IMR-90 (cell line): ENCODE measurements around the gene CD38. TPM values are rescaled to one million over a fixed set of nuclear protein-coding genes. Genes with fewer than 3 reads are reported as not detected.

Experiments
- ATAC-seq: fragments of 200-7000 bp; cut with Tn5 transposase; 2 replicates; pipeline ENCODE4 v1.9.1; 2020; ENCODE audit warnings: low read depth, mild to moderate bottlenecking, moderate library complexity
- BruUV-seq: library from RNA; stranded (reverse); fragments of 400-500 nt; replicated peaks from 2 replicates; lab custom pipeline; 2021; lab: Mats Ljungman, UMichigan
- CTCF ChIA-PET: fragments of 300-600 bp; formaldehyde crosslinking; extraction: SDS; loops from one replicate; lab custom pipeline; 2021; ENCODE audit warnings: antibody characterized with exemption; lab: Yijun Ruan, JAX
- POLR2A ChIA-PET: fragments of 300-600 bp; sonication (Branson Sonifier 250); formaldehyde crosslinking; loops from one replicate; lab custom pipeline; 2022; ENCODE audit warnings: antibody characterized with exemption; ENCODE audit not compliant: unreplicated experiment; lab: Charles Lee
- DNase-seq: peaks from one replicate; pipeline ENCODE4 v3.0.0; 2013
- H2AFZ ChIP-seq: replicated peaks from 2 replicates; pipeline ENCODE3; 2013; ENCODE audit warnings: low read length, mild to moderate bottlenecking; ENCODE audit not compliant: poor library complexity
- H2AK5ac ChIP-seq: 2 replicates; pipeline ENCODE4 v1.6.1; 2013; ENCODE audit warnings: low read depth, low read length, inconsistent platforms
- H2AK9ac ChIP-seq: replicated peaks from 2 replicates; pipeline ENCODE3; 2013; ENCODE audit warnings: mild to moderate bottlenecking, low read depth, low read length, moderate library complexity; ENCODE audit not compliant: poor library complexity
- H2BK120ac ChIP-seq: 2 replicates; pipeline ENCODE4 v1.6.1; 2013; ENCODE audit warnings: low read depth, low read length, inconsistent platforms
- H2BK15ac ChIP-seq: 3 replicates; pipeline ENCODE4 v1.6.1; 2013; ENCODE audit warnings: low read depth, low read length, inconsistent platforms
- H2BK20ac ChIP-seq: 2 replicates; pipeline ENCODE4 v1.6.1; 2013; ENCODE audit warnings: low read depth, mild to moderate bottlenecking, inconsistent platforms, low read length, moderate library complexity
- H2BK5ac ChIP-seq: 2 replicates; pipeline ENCODE4 v1.6.1; 2013; ENCODE audit warnings: mild to moderate bottlenecking, low read depth, low read length, inconsistent platforms; ENCODE audit not compliant: poor library complexity, severe bottlenecking
- H3K14ac ChIP-seq: replicated peaks from 2 replicates; pipeline ENCODE4 v1.6.1; 2013; ENCODE audit warnings: low read depth, low read length, inconsistent platforms
- H3K18ac ChIP-seq: 2 replicates; pipeline ENCODE4 v1.6.1; 2013; ENCODE audit warnings: low read depth, low read length, control low read depth
- H3K23ac ChIP-seq: 2 replicates; pipeline ENCODE4 v1.6.1; 2013; ENCODE audit warnings: low read depth, low read length, inconsistent platforms
- H3K27ac ChIP-seq: 2 replicates; pipeline ENCODE4 v1.5.1; 2013; ENCODE audit warnings: mild to moderate bottlenecking, control low read depth, low read length; ENCODE audit not compliant: insufficient read depth
- H3K27me3 ChIP-seq: 2 replicates; pipeline ENCODE4 v1.6.1; 2013; ENCODE audit warnings: low read length; ENCODE audit not compliant: control insufficient read depth, insufficient read depth
- H3K36me3 ChIP-seq: 2 replicates; pipeline ENCODE4 v1.6.1; 2013; ENCODE audit warnings: low read length, mixed read lengths; ENCODE audit not compliant: control insufficient read depth, insufficient read depth
- H3K4ac ChIP-seq: 2 replicates; pipeline ENCODE4 v1.6.1; 2013; ENCODE audit warnings: low read depth, low read length, inconsistent platforms
- H3K4me1 ChIP-seq: 2 replicates; pipeline ENCODE4 v1.6.1; 2013; ENCODE audit warnings: low read length, mixed read lengths; ENCODE audit not compliant: control insufficient read depth, insufficient read depth
- H3K4me2 ChIP-seq: 2 replicates; pipeline ENCODE4 v1.6.1; 2013; ENCODE audit warnings: low read depth, mild to moderate bottlenecking, control low read depth, low read length, moderate library complexity
- H3K4me3 ChIP-seq: 2 replicates; pipeline ENCODE4 v1.5.1; 2013; ENCODE audit warnings: low read depth, mild to moderate bottlenecking, control low read depth, low read length, moderate library complexity; ENCODE audit not compliant: insufficient read depth
- H3K56ac ChIP-seq: 2 replicates; pipeline ENCODE4 v1.6.1; 2013; ENCODE audit warnings: low read length, inconsistent platforms; ENCODE audit not compliant: insufficient read depth; ENCODE audit errors: extremely low read depth
- H3K79me1 ChIP-seq, 2 experiments: 2 replicates each; pipeline ENCODE4 v1.6.1; 2013; ENCODE audit warnings: low read length in 2 of 2, inconsistent platforms in 1 of 2, low read depth in 1 of 2
- H3K9ac ChIP-seq: 2 replicates; pipeline ENCODE4 v1.6.1; 2013; ENCODE audit warnings: low read depth, low read length, control low read depth
- H3K9me1 ChIP-seq: 2 replicates; pipeline ENCODE4 v1.6.1; 2013; ENCODE audit warnings: low read length, inconsistent platforms; ENCODE audit not compliant: insufficient read depth
- H3K9me3 ChIP-seq: 2 replicates; pipeline ENCODE4 v1.6.1; 2013; ENCODE audit warnings: low read length; ENCODE audit not compliant: control insufficient read depth, insufficient read depth
- H4K20me1 ChIP-seq: 2 replicates; pipeline ENCODE4 v1.6.1; 2013; ENCODE audit warnings: low read length, inconsistent platforms; ENCODE audit not compliant: insufficient read depth
- H4K5ac ChIP-seq: 2 replicates; pipeline ENCODE4 v1.6.1; 2013; ENCODE audit warnings: mild to moderate bottlenecking, low read depth, low read length, control low read depth
- H4K8ac ChIP-seq, 2 experiments: 2 replicates each; pipeline ENCODE4 v1.6.1; 2013; ENCODE audit warnings: low read depth in 2 of 2, low read length in 2 of 2, control low read depth in 1 of 2, inconsistent platforms in 1 of 2
- H4K91ac ChIP-seq: 2 replicates; pipeline ENCODE4 v1.6.1; 2013; ENCODE audit warnings: low read depth, low read length, inconsistent platforms; ENCODE audit not compliant: insufficient read depth
- BHLHE40 ChIP-seq: fragments of 150-350 bp; IDR thresholded peaks from 2 replicates; pipeline ENCODE4 v1.6.1; 2016; ENCODE audit warnings: mild to moderate bottlenecking, low read depth, low read length
- CEBPB ChIP-seq: IDR thresholded peaks from 2 replicates; pipeline ENCODE4 v1.6.1; 2012; ENCODE audit warnings: low read depth, low read length, improper control_type of control experiment
- CHD1 ChIP-seq: IDR thresholded peaks from 2 replicates; pipeline ENCODE4 v1.6.1; 2012; ENCODE audit warnings: low read depth, low read length, improper control_type of control experiment
- CTCF ChIP-seq: conservative IDR thresholded peaks from 2 replicates; pipeline ENCODE4 v1.5.1; 2012; ENCODE audit warnings: mild to moderate bottlenecking, low read depth, low read length, improper control_type of control experiment
- ELK1 ChIP-seq: fragments of 150-350 bp; IDR thresholded peaks from 2 replicates; pipeline ENCODE4 v1.6.1; 2016; ENCODE audit warnings: low read depth, mild to moderate bottlenecking, low read length, moderate library complexity, borderline replicate concordance
- FOS ChIP-seq: fragments of 150-350 bp; IDR thresholded peaks from 2 replicates; pipeline ENCODE4 v1.6.1; 2016; ENCODE audit warnings: low read depth, low read length
- MAFK ChIP-seq: IDR thresholded peaks from 2 replicates; pipeline ENCODE4 v1.6.1; 2012; ENCODE audit warnings: low read depth, low read length, improper control_type of control experiment
- MAZ ChIP-seq: IDR thresholded peaks from 2 replicates; pipeline ENCODE4 v1.6.1; 2012; ENCODE audit warnings: low read depth, mild to moderate bottlenecking, low read length, improper control_type of control experiment, moderate library complexity, borderline replicate concordance
- MXI1 ChIP-seq: IDR thresholded peaks from 2 replicates; pipeline ENCODE4 v1.6.1; 2012; ENCODE audit warnings: low read depth, mild to moderate bottlenecking, low read length, moderate library complexity, borderline replicate concordance
- NFE2L2 ChIP-seq: fragments of 150-350 bp; IDR thresholded peaks from 2 replicates; pipeline ENCODE4 v1.6.1; 2016; ENCODE audit warnings: low read depth, mild to moderate bottlenecking, low read length
- POLR2A ChIP-seq: IDR thresholded peaks from 2 replicates; pipeline ENCODE4 v1.6.1; 2012; ENCODE audit warnings: mild to moderate bottlenecking, low read depth, low read length
- RAD21 ChIP-seq: IDR thresholded peaks from 2 replicates; pipeline ENCODE4 v1.6.1; 2012; ENCODE audit warnings: low read length, improper control_type of control experiment
- RCOR1 ChIP-seq: IDR thresholded peaks from 2 replicates; pipeline ENCODE4 v1.6.1; 2012; ENCODE audit warnings: mild to moderate bottlenecking, low read length, improper control_type of control experiment; ENCODE audit not compliant: insufficient replicate concordance
- RFX5 ChIP-seq: IDR thresholded peaks from 2 replicates; pipeline ENCODE4 v1.8.0; 2012; ENCODE audit warnings: low read depth, mild to moderate bottlenecking, low read length, moderate library complexity
- SMC3 ChIP-seq: fragments of 150-350 bp; IDR thresholded peaks from 2 replicates; pipeline ENCODE4 v1.6.1; 2016; ENCODE audit warnings: low read depth, mild to moderate bottlenecking, antibody characterized with exemption, low read length, moderate library complexity
- USF2 ChIP-seq: fragments of 150-350 bp; IDR thresholded peaks from 2 replicates; pipeline ENCODE4 v1.6.1; 2017; ENCODE audit warnings: mild to moderate bottlenecking, antibody characterized with exemption, low read length, low read depth
- WGBS, 2 experiments: methylation state at CpG; one replicate each; pipeline versions ENCODE4 v1.1.5 to v1.1.7; 2013; ENCODE audit warnings: missing lambda C conversion rate in 2 of 2; ENCODE audit not compliant: insufficient read length in 1 of 2; ENCODE audit errors: extremely low coverage in 2 of 2; 5-methylcytosine and 5-hydroxymethylcytosine counted together
- dilution Hi-C: fragments of 300-500 bp; cut with HindIII; formaldehyde crosslinking; loops from one replicate; pipeline ENCODE4 v1.14.3; 2018; ENCODE audit warnings: low sequenced_read_pairs; ENCODE audit not compliant: unreplicated experiment
- in situ Hi-C: fragments of 300-500 bp; cut with MboI; formaldehyde crosslinking; loops from 3 replicates; pipeline ENCODE4 v1.14.3; 2019; ENCODE audit warnings: low sequenced_read_pairs, inconsistent platforms, mixed read lengths
- intact Hi-C: fragments of 100-400 bp; cut with micrococcal nuclease; formaldehyde crosslinking; loops from 2 replicates; pipeline ENCODE4 v1.10.0; 2022
- polyA plus RNA-seq, 3 experiments: library from polyadenylated mRNA; depleted of rRNA; stranded (reverse); fragments of >200 nt; gene quantifications; 2 replicates each; pipeline ENCODE4 v1.2.3, GENCODE V29; 2012; ENCODE audit warnings: low replicate concordance in 1 of 3
- total RNA-seq: library from RNA; depleted of rRNA; stranded (reverse); fragments of >200 nt; gene quantifications from 2 replicates; pipeline ENCODE4 v1.2.3, GENCODE V29; 2012

CD38 gene
- total and polyA plus RNA-seq, 2 of the 4 experiments (the other 2 are of a cell fraction), result not detected

GRCh38 chr4:15799141-15799540, 21.0 kb downstream of the CD38 start:
- Histone ChIP-seq H3K18ac (no peak overlapping the region), H2BK15ac (no peak overlapping the region), H2BK120ac (no peak overlapping the region), H3K27me3 (peaks cover 14% of the 10 kb centered on the region), H2BK5ac (no peak overlapping the region), H3K4me1 (no peaks in the 10 kb centered on the region), H4K8ac (no peak overlapping the region), H2AFZ (no peak overlapping the region), H3K9me3 (peaks cover 1% of the 10 kb centered on the region; the same call in 1 of the 2 replicates), H2BK20ac (no peak overlapping the region), H3K23ac (no peak overlapping the region), H4K20me1 (no peaks in the 10 kb centered on the region), H2AK9ac (no peak overlapping the region), H3K4me3 (no peak overlapping the region), H3K4ac (no peak overlapping the region), H4K5ac (no peak overlapping the region), H3K56ac (no peak overlapping the region), H3K9ac (no peak overlapping the region), H3K27ac (no peak overlapping the region), H3K36me3 (no peaks in the 10 kb centered on the region), H3K9me1 (no peaks in the 10 kb centered on the region), H3K14ac (no peak overlapping the region), H4K91ac (no peak overlapping the region), H2AK5ac (no peak overlapping the region), H3K79me1 (no peaks in the 10 kb centered on the region), H3K4me2 (no peak overlapping the region)
- intact Hi-C loops (no loop called here), dilution Hi-C loops (no loop called here), in situ Hi-C loops (no loop called here)
- ChIA-PET CTCF (no interaction called here), POLR2A (no interaction called here)
- TF ChIP-seq FOS, result no peak
- TF ChIP-seq MXI1, result no peak
- TF ChIP-seq CTCF, result no peak
- no peak for TF ChIP-seq ELK1
- no peak for TF ChIP-seq USF2
- TF ChIP-seq BHLHE40, result no peak
- TF ChIP-seq RAD21, result no peak
- no peak for TF ChIP-seq MAFK
- no peak for TF ChIP-seq POLR2A
- TF ChIP-seq RCOR1, result no peak
- no peak for TF ChIP-seq CHD1
- TF ChIP-seq MAZ, result no peak
- TF ChIP-seq CEBPB, result no peak
- no peak for TF ChIP-seq RFX5
- TF ChIP-seq NFE2L2, result no peak
- TF ChIP-seq SMC3, result no peak
- BruUV-seq, result no TSS peak
- ATAC-seq (no peak), DNase-seq (no peak)
- no CpG with 5 or more reads among the region's 4 CpGs for WGBS, 2 experiments
